D721Med (cell line): ENCODE data around the gene MAN1A1.

Experiments used
- DNase-seq: peaks from one replicate; pipeline ENCODE4 v3.0.0; 2011; ENCODE audit warnings: low spot score; ENCODE audit not compliant: insufficient read length
- FAIRE-seq: peaks from 2 replicates; lab custom pipeline; 2011; peaks lifted over from hg19 to GRCh38; lab: Jason Lieb, UNC
- CTCF ChIP-seq: IDR thresholded peaks from 2 replicates; pipeline ENCODE4 v1.5.1; 2012; ENCODE audit warnings: mild to moderate bottlenecking, control low read depth; ENCODE audit not compliant: insufficient read depth; ENCODE audit errors: missing control alignments

The MAN1A1 gene

GRCh38 chr6:119339941-119340456 lies 9.6 kb downstream of the MAN1A1 start:
- DNase-seq (no peak), FAIRE-seq (no peak)
- TF ChIP-seq CTCF: no peak

GRCh38 chr6:119337762-119338161 lies 11.8 kb downstream of the MAN1A1 start:
- no peak for DNase-seq
- no peak for TF ChIP-seq CTCF
- no peak for FAIRE-seq

- no peak for FAIRE-seq
- no peak for TF ChIP-seq CTCF
Observed at GRCh38 chr6:119337252-119337651, 12.3 kb downstream of the MAN1A1 start.

GRCh38 chr6:119334535-119335264 lies 14.9 kb downstream of the MAN1A1 start:
- no peak for TF ChIP-seq CTCF
- no peak for DNase-seq
- no peak for FAIRE-seq

More at GRCh38 chr6:119337252-119337651, 12.3 kb downstream of the MAN1A1 start:
- no peak for DNase-seq

GRCh38 chr6:119333707-119334295 lies 15.8 kb downstream of the MAN1A1 start:
- DNase-seq: no peak
- peak; percentile 63 for TF ChIP-seq CTCF
- FAIRE-seq: no peak

- DNase-seq (no peak), FAIRE-seq (no peak)
- TF ChIP-seq CTCF: no peak
Observed at GRCh38 chr6:119333063-119333609, 16.4 kb downstream of the MAN1A1 start.
